Measurements from ENCODE around the gene RAD18.

GRCh38 chr3:8967553-8967952 is 4.3 kb upstream of the RAD18 start:
- no peak for TF ChIP-seq POLR2AphosphoS5 (IDR thresholded peaks at IDR 0.05)
- no peak for TF ChIP-seq CTCF (IDR thresholded peaks at IDR 0.05)
- no peak for TF ChIP-seq EP300 (IDR thresholded peaks at IDR 0.05)
- no peak for TF ChIP-seq POLR2A (IDR thresholded peaks at IDR 0.05)
